Measurements from ENCODE around the gene RPL7A. TPM values are rescaled to one million over a fixed set of nuclear protein-coding genes. Genes with fewer than 3 reads are reported as not detected.
A peak's percentile ranks its signal among the peaks of the same experiment; 100 is the strongest.

The RPL7A gene
- total RNA-seq, 1 experiment from 2014 or later, result 2,895 TPM

GRCh38 chr9:133331221-133331620 lies 16.8 kb upstream of the RPL7A start:
- peak; percentile 26 for DNase-seq
- H3K23me2 ChIP-seq (ENCODE audit: insufficient read length, low read depth, low read length, poor library complexity, severe bottlenecking), result peaks cover under 1% of the 10 kb centered on the region
- H2BK20ac ChIP-seq (ENCODE audit: low read depth, low read length, poor library complexity, severe bottlenecking), result no peak overlapping the region
- no peak overlapping the region for H3K4me3 Mint-ChIP-seq
- H4K91ac ChIP-seq (ENCODE audit: insufficient read length, low read depth, low read length), result no peak overlapping the region
- no peak overlapping the region for H4K8ac ChIP-seq (replicated peaks; ENCODE audit: insufficient read length, low read depth, low read length)
- 0 out of 7 replicates have a peak overlapping the region, but pooled peaks of 1 of the 3 experiments have one; percentile 43 for H3K27ac Mint-ChIP-seq
- no peak overlapping the region for H3K14ac ChIP-seq (ENCODE audit: insufficient read depth, low read length)
- no peak overlapping the region for H2BK15ac ChIP-seq (ENCODE audit: low read depth, low read length)
- H3K27me3 ChIP-seq (ENCODE audit: insufficient read depth, low read length), result no peaks in the 10 kb centered on the region
- no CpG with 5 or more reads among the region's 19 CpGs for WGBS (ENCODE audit: extremely low coverage, insufficient read length, low lambda C conversion rate)
- H2BK5ac ChIP-seq (ENCODE audit: insufficient read length, low read length), result no peak overlapping the region
- no peak overlapping the region for H3K23ac ChIP-seq (ENCODE audit: insufficient read length, low read depth, low read length)
- H3K56ac ChIP-seq (ENCODE audit: insufficient read length, low read depth, low read length), result no peak overlapping the region
- H3K9me3 Mint-ChIP-seq, result peaks cover 12 to 16% of the 10 kb centered on the region in 2 experiments
- no peak overlapping the region for H3K4me2 ChIP-seq (ENCODE audit: insufficient read depth, insufficient read length, low read length)
- no peak overlapping the region for H2BK12ac ChIP-seq (ENCODE audit: insufficient read length, low read depth, low read length)
- H3K27ac ChIP-seq (ENCODE audit: insufficient read length, low read depth, low read length), result no peak overlapping the region
- H3K9me3 ChIP-seq (ENCODE audit: control insufficient read depth, low read depth, low read length), result no peaks in the 10 kb centered on the region
- H4K20me1 ChIP-seq (ENCODE audit: control insufficient read depth, insufficient read depth, insufficient read length), result no peaks in the 10 kb centered on the region
- no peak overlapping the region for H3K18ac ChIP-seq (ENCODE audit: insufficient read length, low read depth, low read length)
- peaks cover 34 to 59% (median 57%) of the 10 kb centered on the region in 3 experiments for H3K36me3 Mint-ChIP-seq (ENCODE audit: insufficient read depth in 1 of 3, low read depth in 3 of 3)
- no peaks in the 10 kb centered on the region for H3K79me1 ChIP-seq (ENCODE audit: insufficient read depth, low read depth, low read length, poor library complexity, severe bottlenecking)
- H4K5ac ChIP-seq (ENCODE audit: insufficient read length, low read depth, low read length), result no peak overlapping the region
- peaks cover 15 to 17% of the 10 kb centered on the region in 2 experiments for H3K4me1 Mint-ChIP-seq
- H3K79me2 ChIP-seq (ENCODE audit: insufficient read depth, low read length), result peaks cover 3% of the 10 kb centered on the region; the same call in 1 of the 2 replicates
- no peak overlapping the region for H3K4ac ChIP-seq (ENCODE audit: low read depth, low read length)
- H2AK5ac ChIP-seq (ENCODE audit: insufficient read length, low read length), result no peak overlapping the region
- TF ChIP-seq CTCF (conservative IDR thresholded peaks at IDR 0.05), result no peak
- H3K9ac ChIP-seq (ENCODE audit: extremely low read depth, insufficient read length, low read length), result no peak overlapping the region
- no peak overlapping the region for H2BK120ac ChIP-seq (ENCODE audit: low read depth, low read length, poor library complexity, severe bottlenecking)
- no peaks in the 10 kb centered on the region for H3K4me1 ChIP-seq (ENCODE audit: insufficient read depth, low read length)
- no peak overlapping the region for H2AFZ ChIP-seq (ENCODE audit: low read length)
- H3K27me3 Mint-ChIP-seq (ENCODE audit: low read depth), result peaks cover 5% of the 10 kb centered on the region
- H3T11ph ChIP-seq (ENCODE audit: low read length), result no peak overlapping the region
